ENCODE measurements around the gene LRRK1.
A peak's percentile ranks its signal among the peaks of the same experiment; 100 is the strongest.

LRRK1 gene

GRCh38 chr15:100918690-100919480 is at the start of gene LRRK1:
LRRK1 (plus strand) TSS chr15:100919357; CDS start chr15:100924633, 5,276 bp downstream.
- TF ChIP-seq CTCF (IDR thresholded peaks at IDR 0.05), result no peak
- peak; percentile 54 for DNase-seq
- Mint-ChIP-seq H3K27ac (no peak within 1 kb of the TSS), H3K4me3 (peak within 1 kb of the TSS; percentile 80), H3K4me1 (peaks cover 5% of the 10 kb centered on the region), H3K27me3 (ENCODE audit: low read depth, poor library complexity) (peaks cover 83% of the 10 kb centered on the region), H3K9me3 (peaks cover 10% of the 10 kb centered on the region), H3K36me3 (ENCODE audit: low read depth) (no peaks in the 10 kb centered on the region)

GRCh38 chr15:100873029-100873677 is 46.0 kb upstream of the LRRK1 start:
- peak; percentile 64 for DNase-seq
- peak; percentile 89 for TF ChIP-seq CTCF (IDR thresholded peaks at IDR 0.05)
- Mint-ChIP-seq H3K4me1 (peaks cover 22% of the 10 kb centered on the region), H3K27me3 (ENCODE audit: low read depth, poor library complexity) (peaks cover 58% of the 10 kb centered on the region), H3K36me3 (ENCODE audit: low read depth) (no peaks in the 10 kb centered on the region), H3K27ac (no peak overlapping the region), H3K9me3 (peaks cover 10% of the 10 kb centered on the region), H3K4me3 (no peak overlapping the region)

- H3K4me3 Mint-ChIP-seq, result no peak overlapping the region
- DNase-seq, result no peak
- peaks cover 68% of the 10 kb centered on the region for H3K27me3 Mint-ChIP-seq (ENCODE audit: low read depth, poor library complexity)
- peaks cover 21% of the 10 kb centered on the region for H3K4me1 Mint-ChIP-seq
- no peak for TF ChIP-seq CTCF (IDR thresholded peaks at IDR 0.05)
- no peaks in the 10 kb centered on the region for H3K36me3 Mint-ChIP-seq (ENCODE audit: low read depth)
- H3K9me3 Mint-ChIP-seq, result no peaks in the 10 kb centered on the region
- H3K27ac Mint-ChIP-seq, result no peak overlapping the region
Measured at GRCh38 chr15:100875495-100875894, 43.7 kb upstream of the LRRK1 start.

GRCh38 chr15:100875976-100876375 is 43.2 kb upstream of the LRRK1 start:
- no peak overlapping the region for H3K27ac Mint-ChIP-seq
- H3K4me1 Mint-ChIP-seq, result peaks cover 21% of the 10 kb centered on the region
- peaks cover 73% of the 10 kb centered on the region for H3K27me3 Mint-ChIP-seq (ENCODE audit: low read depth, poor library complexity)
- H3K36me3 Mint-ChIP-seq (ENCODE audit: low read depth), result no peaks in the 10 kb centered on the region
- TF ChIP-seq CTCF (IDR thresholded peaks at IDR 0.05), result no peak
- no peaks in the 10 kb centered on the region for H3K9me3 Mint-ChIP-seq
- H3K4me3 Mint-ChIP-seq, result no peak overlapping the region
- DNase-seq, result no peak

- DNase-seq, result no peak
- H3K4me1 Mint-ChIP-seq, result peaks cover 19% of the 10 kb centered on the region
- H3K9me3 Mint-ChIP-seq, result no peaks in the 10 kb centered on the region
- no peaks in the 10 kb centered on the region for H3K36me3 Mint-ChIP-seq (ENCODE audit: low read depth)
- no peak overlapping the region for H3K4me3 Mint-ChIP-seq
- peaks cover 85% of the 10 kb centered on the region for H3K27me3 Mint-ChIP-seq (ENCODE audit: low read depth, poor library complexity)
- TF ChIP-seq CTCF (IDR thresholded peaks at IDR 0.05), result no peak
- H3K27ac Mint-ChIP-seq, result no peak overlapping the region
Measured at GRCh38 chr15:100877551-100877950, 41.6 kb upstream of the LRRK1 start.

Data from nephron progenitor cell (in vitro differentiated cells).